RWPE1 (cell line): ENCODE data around the gene C11orf24.
"Not testable (repeated sequence)": the region's sequence is repeated elsewhere in the genome, so short reads cannot be mapped to it uniquely, and the experiment has no call there.

ENCODE experiments used
- CTCF ChIA-PET: fragments of 350-600 bp; sonication (Branson Sonifier 250); formaldehyde crosslinking; extraction: SDS; loops from one replicate; lab custom pipeline; 2021; lab: Yijun Ruan, JAX
- POLR2A ChIA-PET: fragments of 400-600 bp; formaldehyde crosslinking; extraction: SDS; loops from one replicate; lab custom pipeline; 2020; ENCODE audit warnings: antibody characterized with exemption; ENCODE audit not compliant: low non-redundant PET; lab: Yijun Ruan, JAX
- DNase-seq: peaks from one replicate; pipeline ENCODE4 v3.0.0; 2012; ENCODE audit warnings: low spot score
- H3K27ac ChIP-seq: fragments of 450-650 bp; 2 replicates; pipeline ENCODE4 v1.5.1; 2017
- TF ChIP-seq, protein P1 (sequence below): fragments of 450-650 bp; conservative IDR thresholded peaks from 2 replicates; pipeline ENCODE4 v1.5.1; 2017; ENCODE audit warnings: low read depth, mild to moderate bottlenecking

Gene C11orf24

DNA sequence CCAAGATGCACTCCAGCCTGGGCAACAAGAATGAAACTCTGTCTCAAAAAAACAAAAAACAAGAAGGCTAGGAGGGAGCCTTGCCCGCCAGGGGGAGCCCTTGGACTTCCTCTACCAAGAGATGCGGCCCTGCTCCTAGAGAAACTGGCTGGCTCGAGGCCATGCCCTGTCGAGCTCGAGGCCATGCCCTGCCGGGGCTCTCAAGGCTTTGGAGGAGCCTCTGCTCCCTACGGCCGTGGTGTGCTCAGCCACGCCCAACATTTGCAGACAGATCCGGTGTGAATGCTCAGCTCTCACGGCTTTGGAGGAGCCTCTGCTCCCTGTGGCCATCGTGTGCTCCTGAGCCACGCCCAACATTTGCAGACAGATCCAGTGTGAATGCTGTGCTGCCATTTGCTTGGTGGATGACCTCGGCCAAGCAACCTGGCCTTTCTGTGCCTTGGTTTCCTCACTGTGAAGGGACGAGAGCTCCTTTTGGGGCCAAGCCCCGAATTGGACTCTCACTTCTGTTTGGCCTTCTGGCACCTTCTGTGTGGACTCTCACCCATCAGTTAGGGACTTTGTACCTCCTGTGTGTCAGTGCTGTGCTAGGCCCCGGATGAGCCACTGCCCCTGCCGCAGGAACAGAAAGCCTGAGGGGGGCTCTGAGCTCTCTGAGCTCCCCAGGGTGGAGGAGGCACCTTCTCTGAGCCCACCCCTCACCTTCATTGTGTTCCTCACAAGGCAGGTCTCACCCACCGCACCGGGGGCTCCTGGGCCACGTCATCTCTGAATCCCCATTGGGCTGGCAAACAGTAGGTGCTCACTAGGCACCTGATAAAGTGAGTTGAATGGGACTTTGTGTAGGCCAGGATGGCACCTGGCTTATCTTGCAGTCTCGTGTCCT lies 14.1 kb downstream of the C11orf24 start:
- H3K27ac ChIP-seq = peak overlapping the region; percentile 57
- ChIA-PET CTCF (interaction anchor here (0.6 to 4.1 kb wide), 15 partner anchors 9 to 1158 kb away, joined by 3 to 58 read pairs (median 3); partner anchors contain the start of gene C11orf24), POLR2A (interaction anchor here (1.4 kb wide), 1 partner anchor 39 kb away, joined by 3 read pairs; no protein-coding TSS in a partner anchor)
- DNase-seq = peak; percentile 74
- TF ChIP-seq, protein P1, sequence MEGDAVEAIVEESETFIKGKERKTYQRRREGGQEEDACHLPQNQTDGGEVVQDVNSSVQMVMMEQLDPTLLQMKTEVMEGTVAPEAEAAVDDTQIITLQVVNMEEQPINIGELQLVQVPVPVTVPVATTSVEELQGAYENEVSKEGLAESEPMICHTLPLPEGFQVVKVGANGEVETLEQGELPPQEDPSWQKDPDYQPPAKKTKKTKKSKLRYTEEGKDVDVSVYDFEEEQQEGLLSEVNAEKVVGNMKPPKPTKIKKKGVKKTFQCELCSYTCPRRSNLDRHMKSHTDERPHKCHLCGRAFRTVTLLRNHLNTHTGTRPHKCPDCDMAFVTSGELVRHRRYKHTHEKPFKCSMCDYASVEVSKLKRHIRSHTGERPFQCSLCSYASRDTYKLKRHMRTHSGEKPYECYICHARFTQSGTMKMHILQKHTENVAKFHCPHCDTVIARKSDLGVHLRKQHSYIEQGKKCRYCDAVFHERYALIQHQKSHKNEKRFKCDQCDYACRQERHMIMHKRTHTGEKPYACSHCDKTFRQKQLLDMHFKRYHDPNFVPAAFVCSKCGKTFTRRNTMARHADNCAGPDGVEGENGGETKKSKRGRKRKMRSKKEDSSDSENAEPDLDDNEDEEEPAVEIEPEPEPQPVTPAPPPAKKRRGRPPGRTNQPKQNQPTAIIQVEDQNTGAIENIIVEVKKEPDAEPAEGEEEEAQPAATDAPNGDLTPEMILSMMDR = peak; percentile 87

DNA sequence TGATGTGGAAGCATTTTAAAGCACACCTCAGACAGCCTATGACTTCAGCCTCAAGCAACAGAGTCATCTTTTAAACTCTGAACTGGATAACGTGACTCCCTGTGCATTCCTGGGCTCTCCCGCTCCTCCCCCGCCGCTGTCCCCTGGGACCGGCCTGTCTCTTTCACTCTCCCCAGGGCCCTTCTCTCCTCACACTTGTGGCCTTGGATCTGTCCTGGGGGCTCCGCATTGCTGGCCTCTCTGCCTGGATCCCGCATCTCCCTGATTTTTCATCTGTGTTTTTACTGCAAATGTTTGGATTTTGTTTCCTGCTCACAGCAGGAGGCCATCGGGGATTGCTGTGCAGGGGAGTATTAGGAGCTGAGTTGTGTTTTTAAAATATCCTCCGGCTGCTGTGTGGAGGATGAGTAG lies 15.4 kb downstream of the C11orf24 start:
- ChIA-PET POLR2A (no interaction called here), CTCF (interaction anchor here (0.7 to 4.1 kb wide), 5 partner anchors 9 to 303 kb away, joined by 3 to 58 read pairs (median 5); no protein-coding TSS in a partner anchor)
- DNase-seq = no peak
- no peak overlapping the region for H3K27ac ChIP-seq
- TF ChIP-seq, protein P1 = no peak

DNA sequence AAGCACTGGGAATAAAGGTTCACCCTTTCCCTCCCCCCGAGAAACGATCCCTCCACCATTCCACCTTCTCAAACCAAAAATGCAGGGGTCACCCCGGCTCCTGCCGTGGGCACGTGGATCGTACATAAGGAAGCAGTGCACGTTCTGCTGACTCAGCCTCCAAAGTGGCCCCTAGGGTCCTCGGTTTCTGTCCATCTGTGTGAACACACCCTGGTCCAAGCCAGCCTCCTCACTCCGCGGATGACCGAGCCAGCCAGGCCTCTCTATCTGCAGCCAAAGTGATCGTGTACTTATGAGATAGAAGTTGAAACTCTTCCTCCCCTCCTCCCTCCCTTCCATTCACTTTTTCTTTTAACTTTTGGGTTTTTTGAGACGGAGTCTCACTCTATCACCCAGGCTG lies 16.2 kb downstream of the C11orf24 start:
- no peak overlapping the region for H3K27ac ChIP-seq
- TF ChIP-seq, protein P1 = no peak
- ChIA-PET POLR2A (no interaction called here), CTCF (interaction anchor here (0.7 to 1.2 kb wide), 3 partner anchors 10 to 304 kb away, joined by 3 to 5 read pairs (median 5); no protein-coding TSS in a partner anchor)
- no peak for DNase-seq

DNA sequence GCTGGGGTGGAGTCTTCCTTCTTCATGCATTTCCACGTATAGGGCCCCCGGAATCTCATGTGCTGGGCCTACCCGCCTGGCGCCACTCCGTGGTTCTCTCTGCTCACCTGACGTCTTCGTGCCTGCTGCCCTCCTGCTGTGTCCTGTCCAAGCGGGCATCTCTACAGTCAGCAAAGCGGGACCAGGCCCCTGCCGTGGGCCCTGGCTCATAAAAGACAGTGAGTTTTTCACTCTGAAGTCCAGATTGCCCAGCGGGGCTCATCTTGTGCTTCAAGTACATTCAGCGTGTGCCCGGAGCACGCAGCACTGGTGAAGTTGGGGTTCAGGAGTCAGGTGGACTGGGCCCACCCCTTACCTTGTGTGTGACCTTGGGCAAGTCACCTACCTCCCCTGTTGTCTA lies 17.4 kb downstream of the C11orf24 start:
- ChIA-PET POLR2A (no interaction called here), CTCF (no interaction called here)
- no peak overlapping the region for H3K27ac ChIP-seq
- TF ChIP-seq, protein P1 = no peak
- no peak for DNase-seq

DNA sequence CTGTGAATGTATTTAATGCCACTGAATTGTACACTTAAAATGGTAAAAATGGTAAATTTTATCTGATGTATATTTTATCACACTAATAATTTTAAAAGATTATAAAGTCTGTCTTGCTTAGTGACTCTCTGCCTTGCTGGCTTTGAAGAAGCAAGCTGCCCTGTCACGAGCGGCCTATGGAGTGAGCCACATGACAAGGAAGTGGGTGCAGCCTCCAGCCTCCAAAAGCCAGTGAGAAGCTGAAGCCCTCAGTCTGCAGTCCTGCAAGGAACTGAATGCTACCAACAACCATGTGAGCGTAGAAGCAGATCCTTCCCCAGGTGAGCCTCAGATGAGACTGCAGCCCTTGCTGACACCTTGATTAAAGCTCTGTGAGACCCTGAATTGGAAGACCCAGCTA lies 20.0 kb downstream of the C11orf24 start:
- DNase-seq = no peak
- H3K27ac ChIP-seq = no peak overlapping the region
- ChIA-PET POLR2A (no interaction called here), CTCF (no interaction called here)
- TF ChIP-seq, protein P1 = no peak

DNA sequence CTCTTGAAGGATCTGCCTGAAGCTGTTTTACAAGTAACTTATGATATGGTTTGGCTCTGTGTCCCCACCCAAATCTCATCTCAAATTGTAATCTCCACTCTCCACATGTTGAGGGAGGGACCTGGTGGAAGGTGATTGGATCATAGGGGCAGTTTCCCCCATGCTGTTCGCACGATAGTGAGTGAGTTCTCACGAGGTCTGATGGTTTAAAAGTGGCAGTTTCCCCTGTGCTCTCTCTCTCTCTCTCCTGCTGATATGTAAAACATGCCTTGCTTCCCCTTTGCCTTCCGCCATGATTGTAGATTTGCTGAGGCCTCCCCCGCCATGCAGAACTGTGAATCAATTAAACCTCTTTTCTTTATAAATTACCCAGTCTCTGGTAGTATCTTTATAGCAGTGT lies 26.9 kb downstream of the C11orf24 start:
- DNase-seq, POLR2A ChIA-PET, CTCF ChIA-PET, H3K27ac ChIP-seq: not testable (repeated sequence)

DNA sequence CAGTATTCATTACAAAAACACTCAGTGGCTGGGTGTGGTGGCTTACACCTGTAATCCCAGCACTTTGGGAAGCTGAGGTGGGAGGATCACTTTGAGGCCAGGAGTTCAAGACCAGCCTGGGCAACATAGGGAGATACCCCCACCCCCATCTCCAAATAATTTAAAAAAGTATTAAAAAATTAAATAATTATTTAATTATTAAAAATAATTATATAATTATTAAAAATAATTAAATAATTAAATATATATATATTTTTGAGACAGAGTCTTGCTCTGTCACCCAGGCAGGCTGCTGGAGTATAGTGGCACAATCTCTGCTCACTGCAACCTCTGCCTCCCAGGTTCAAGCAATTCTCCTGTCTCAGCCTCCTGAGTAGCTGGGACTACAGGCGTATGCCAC lies 27.9 kb downstream of the C11orf24 start:
- POLR2A ChIA-PET, DNase-seq, H3K27ac ChIP-seq: not testable (repeated sequence)
- CTCF ChIA-PET = interaction anchor here (0.7 kb wide), 1 partner anchor 34 kb away, joined by 4 read pairs; no protein-coding TSS in a partner anchor
